ENCODE results near the gene PAFAH2.

PAFAH2 gene

GRCh38 chr1:25996966-25997827 is 666 bp downstream of the PAFAH2 start:
- TF ChIP-seq ZFX (IDR thresholded peaks at IDR 0.05; ENCODE audit: borderline replicate concordance) (no peak), CTCF (IDR thresholded peaks at IDR 0.05) (no peak)

GRCh38 chr1:25994402-25995150 is 3.3 kb downstream of the PAFAH2 start:
- no peak overlapping the region for H3K27ac ChIP-seq
- TF ChIP-seq ZFX (IDR thresholded peaks at IDR 0.05; ENCODE audit: borderline replicate concordance) (no peak), CTCF (IDR thresholded peaks at IDR 0.05) (no peak)

More at GRCh38 chr1:25996966-25997827, 666 bp downstream of the PAFAH2 start:
- peak overlapping the region; percentile 74 for H3K27ac ChIP-seq

- TF ChIP-seq ZFX (IDR thresholded peaks at IDR 0.05; ENCODE audit: borderline replicate concordance) (no peak), CTCF (IDR thresholded peaks at IDR 0.05) (no peak)
- no peak overlapping the region for H3K27ac ChIP-seq
Observed at GRCh38 chr1:25993197-25993951, 4.5 kb downstream of the PAFAH2 start.

GRCh38 chr1:25992689-25993171 is 5.1 kb downstream of the PAFAH2 start:
- no peak for TF ChIP-seq CTCF (IDR thresholded peaks at IDR 0.05)
- no peak for TF ChIP-seq ZFX (IDR thresholded peaks at IDR 0.05; ENCODE audit: borderline replicate concordance)
- H3K27ac ChIP-seq = no peak overlapping the region

DNA sequence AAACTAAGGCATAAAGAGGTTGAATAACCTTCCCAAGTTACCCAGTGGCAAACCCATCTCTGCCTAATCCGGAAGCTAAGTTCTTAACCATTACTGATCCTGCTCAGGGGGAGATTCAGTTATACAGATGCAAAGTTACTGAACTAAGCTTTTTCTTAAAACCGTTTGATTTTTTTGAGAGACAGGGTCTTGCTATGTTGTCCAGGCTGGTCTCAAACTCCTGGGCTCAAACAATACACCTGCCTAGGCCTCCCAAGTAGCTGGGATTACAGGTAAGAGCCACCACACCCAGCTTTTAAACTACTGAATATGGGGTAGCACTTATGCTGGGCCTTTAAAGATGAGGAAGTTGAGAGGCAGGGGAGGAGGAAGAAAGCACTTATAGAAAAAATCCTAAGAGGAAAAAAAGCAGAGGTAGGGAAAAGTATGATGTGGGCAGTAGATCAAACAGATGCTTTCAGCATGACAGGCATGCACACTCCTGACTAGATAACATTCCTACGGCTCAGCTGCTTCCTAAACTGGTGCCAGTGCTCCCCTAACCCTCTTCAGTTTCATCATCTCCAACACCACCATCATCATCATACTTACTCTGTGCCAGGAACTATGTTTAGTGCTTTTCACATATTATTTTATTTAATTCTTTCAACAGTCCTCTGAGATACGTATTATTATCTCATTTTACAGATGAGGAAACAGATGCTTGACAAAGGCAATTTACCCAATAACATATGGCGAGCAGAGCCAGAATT is 5.8 kb downstream of the PAFAH2 start:
- no peak for TF ChIP-seq CTCF (IDR thresholded peaks at IDR 0.05)
- no peak for TF ChIP-seq ZFX (IDR thresholded peaks at IDR 0.05; ENCODE audit: borderline replicate concordance)
- H3K27ac ChIP-seq = no peak overlapping the region

- TF ChIP-seq CTCF (IDR thresholded peaks at IDR 0.05) = no peak
- no peak for TF ChIP-seq ZFX (IDR thresholded peaks at IDR 0.05; ENCODE audit: borderline replicate concordance)
- no peak overlapping the region for H3K27ac ChIP-seq
Observed at GRCh38 chr1:25990702-25991395, 7.0 kb downstream of the PAFAH2 start.

All from 22Rv1 (cell line).